Measurements from ENCODE around the gene BUD31. TPM values are rescaled to one million over a fixed set of nuclear protein-coding genes. Genes with fewer than 3 reads are reported as not detected.

BUD31 gene
- total RNA-seq, 1 donor from 2014 or later = 123 TPM

DNA sequence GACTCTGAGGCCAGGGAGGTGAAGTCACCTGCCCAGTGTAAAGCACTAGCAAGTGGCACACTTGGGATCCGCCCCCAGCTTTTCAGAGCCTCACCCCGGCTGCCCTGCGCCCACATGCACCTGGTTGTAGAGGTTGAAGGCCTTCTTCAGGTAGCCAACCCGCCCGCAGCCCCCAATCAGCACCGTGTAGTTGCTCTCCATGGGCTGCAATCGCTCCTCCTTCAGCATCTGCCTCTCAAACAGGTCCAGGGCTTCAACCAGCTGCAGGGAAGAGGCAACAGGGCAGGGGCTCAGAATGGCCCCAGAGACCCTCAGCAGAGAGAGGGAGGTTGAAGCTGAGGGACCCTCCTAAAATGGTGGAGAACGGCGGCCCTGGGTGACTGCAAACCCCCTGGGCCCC, 24.4 kb downstream of the BUD31 start:
- peaks cover 5% of the 10 kb centered on the region for H3K4me1 Mint-ChIP-seq (ENCODE audit: low read depth)
- no peak overlapping the region for H3K4me3 Mint-ChIP-seq (ENCODE audit: low read depth)
- DNase-seq (ENCODE audit: low spot score) = no peak
- no peaks in the 10 kb centered on the region for H3K27me3 Mint-ChIP-seq (ENCODE audit: low read depth)
- H3K27ac Mint-ChIP-seq = no peak overlapping the region
- no peaks in the 10 kb centered on the region for H3K9me3 Mint-ChIP-seq
- H3K36me3 Mint-ChIP-seq (ENCODE audit: low read depth) = peaks cover 34% of the 10 kb centered on the region
- intact Hi-C loops (cut with micrococcal nuclease) = no loop called here

DNA sequence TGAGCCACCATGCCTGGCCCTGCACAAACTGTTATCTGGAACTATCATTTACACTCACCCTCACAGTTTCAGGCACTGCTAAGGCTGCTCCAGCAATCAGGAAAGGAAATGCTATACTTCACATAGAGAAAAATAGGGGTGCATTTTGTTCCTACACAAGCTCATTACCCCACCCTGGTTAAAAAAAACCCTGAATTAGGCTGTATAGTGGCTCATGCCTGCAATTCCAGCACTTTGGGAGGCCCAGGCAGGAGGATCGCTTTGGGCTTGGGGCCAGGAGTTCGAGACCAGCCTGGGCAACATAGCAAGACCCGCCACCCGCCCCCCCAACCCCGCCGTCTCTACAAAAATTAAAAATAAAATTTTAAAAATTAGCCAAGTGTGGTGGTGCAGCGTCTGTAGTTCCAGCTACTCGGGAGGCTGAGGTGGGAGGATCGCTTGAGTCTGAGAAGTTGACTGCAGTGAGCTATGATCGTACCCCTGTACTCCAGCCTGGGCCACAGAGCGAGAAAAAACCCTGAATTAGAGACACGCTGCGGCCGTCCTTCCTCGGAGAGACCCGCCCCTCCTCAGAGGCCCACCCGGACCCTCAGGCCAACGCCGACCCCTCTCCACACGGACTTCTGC, 29.3 kb downstream of the BUD31 start:
- Mint-ChIP-seq H3K27ac (peak overlapping the region; percentile 92), H3K27me3 (ENCODE audit: low read depth) (no peaks in the 10 kb centered on the region), H3K4me3 (ENCODE audit: low read depth) (peak overlapping the region; percentile 99), H3K36me3 (ENCODE audit: low read depth) (peaks cover 36% of the 10 kb centered on the region), H3K4me1 (ENCODE audit: low read depth) (peaks cover 24% of the 10 kb centered on the region), H3K9me3 (no peaks in the 10 kb centered on the region)
- DNase-seq (ENCODE audit: low spot score) = no peak
- intact Hi-C loops (cut with micrococcal nuclease) = loop anchor here (2.0 kb wide), 1 partner anchor 57 kb away; no protein-coding TSS in a partner anchor

DNA sequence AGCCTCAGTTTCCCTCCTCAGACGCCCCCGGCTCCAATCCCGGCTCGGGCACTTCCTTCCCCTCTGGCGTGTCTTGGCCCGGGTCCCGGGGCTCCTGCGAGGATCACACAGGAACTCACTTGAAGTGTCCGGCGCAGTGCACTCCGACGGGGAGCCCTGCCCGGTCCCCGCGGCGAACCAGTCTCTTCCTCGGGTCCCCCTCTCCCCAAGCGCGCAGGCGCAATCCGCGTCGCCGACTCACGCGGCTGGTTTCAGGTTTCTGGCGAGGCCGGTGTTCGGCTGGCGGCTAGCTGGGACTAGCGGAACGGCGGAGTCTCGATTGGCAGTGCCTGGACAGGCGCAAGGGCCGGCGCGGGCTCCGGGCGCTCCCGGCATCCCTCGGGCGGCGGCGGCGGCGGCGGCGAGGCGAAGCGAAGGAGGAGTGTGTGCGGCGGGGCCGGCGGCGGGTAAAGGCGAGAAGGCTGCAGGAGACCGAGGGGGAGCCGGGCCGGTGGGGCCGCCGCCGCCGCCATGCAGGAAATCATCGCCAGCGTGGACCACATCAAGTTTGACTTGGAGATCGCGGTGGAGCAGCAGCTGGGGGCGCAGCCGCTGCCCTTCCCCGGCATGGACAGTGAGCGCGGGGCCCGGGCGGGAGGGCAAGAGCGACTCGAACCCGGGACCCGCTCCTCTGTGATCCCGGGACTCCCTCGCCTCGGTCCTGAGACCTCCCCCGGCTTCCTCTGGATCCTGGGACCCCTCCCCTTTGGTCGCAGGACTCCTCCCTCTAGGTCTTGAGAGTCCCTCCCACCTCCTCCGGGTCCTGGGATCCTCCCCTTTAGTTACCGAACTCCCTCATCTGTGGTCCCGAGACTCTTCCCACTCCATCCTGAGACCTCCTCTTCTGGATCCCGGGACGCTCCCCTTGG, 30.1 kb downstream of the BUD31 start, which contains the start of the genes CPSF4 and PTCD1:
CPSF4 (plus strand) TSS at position 371 of the 908 bp plus-strand sequence; CDS start at position 511, 140 bp downstream.
PTCD1 (minus strand) TSS at position 226 of the 908 bp plus-strand sequence. CDS start 3,556 bp downstream, outside the sequence.
- peak within 1 kb of the TSS; percentile 92 for H3K27ac Mint-ChIP-seq
- no peaks in the 10 kb centered on the region for H3K27me3 Mint-ChIP-seq (ENCODE audit: low read depth)

DNA sequence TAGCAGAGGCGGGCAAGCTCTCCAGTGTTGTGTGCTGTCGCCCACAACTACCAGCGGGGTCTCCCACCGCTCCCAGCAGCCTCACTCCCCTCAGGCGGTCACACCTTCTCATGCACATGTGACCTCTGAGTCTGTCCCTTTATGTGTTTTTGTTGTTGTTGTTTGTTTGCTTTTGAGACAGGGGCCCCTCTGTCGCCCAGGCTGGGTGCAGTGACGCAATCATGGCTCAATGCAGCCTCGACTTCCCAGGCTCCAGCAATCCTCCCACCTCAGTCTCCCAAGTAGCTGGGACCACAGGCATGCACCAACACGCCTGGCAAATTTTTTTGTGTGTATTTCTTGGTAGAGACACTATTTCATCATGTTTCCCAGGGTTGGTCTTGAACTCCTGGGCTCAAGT, 31.4 kb downstream of the BUD31 start:
- Mint-ChIP-seq H3K27ac (no peak overlapping the region), H3K9me3 (no peaks in the 10 kb centered on the region), H3K4me1 (ENCODE audit: low read depth) (peaks cover 24% of the 10 kb centered on the region), H3K36me3 (ENCODE audit: low read depth) (peaks cover 37% of the 10 kb centered on the region), H3K4me3 (ENCODE audit: low read depth) (peak overlapping the region; percentile 99), H3K27me3 (ENCODE audit: low read depth) (no peaks in the 10 kb centered on the region)
- no peak for DNase-seq (ENCODE audit: low spot score)
- intact Hi-C loops (cut with micrococcal nuclease) = no loop called here

More for the DNA sequence above, 30.1 kb downstream of the BUD31 start, which contains the start of the genes CPSF4 and PTCD1:
- H3K4me1 Mint-ChIP-seq (ENCODE audit: low read depth) = peaks cover 24% of the 10 kb centered on the region
- peaks cover 34% of the 10 kb centered on the region for H3K36me3 Mint-ChIP-seq (ENCODE audit: low read depth)
- peak within 1 kb of the TSS; percentile 99 for H3K4me3 Mint-ChIP-seq (ENCODE audit: low read depth)
- DNase-seq (ENCODE audit: low spot score) = peak; percentile 88
- intact Hi-C loops (cut with micrococcal nuclease) = loop anchor here (1.0 to 2.0 kb wide), 3 partner anchors 27 to 58 kb away; partner anchors contain the start of genes ATP5MF, BUD31 and PDAP1
- no peaks in the 10 kb centered on the region for H3K9me3 Mint-ChIP-seq

DNA sequence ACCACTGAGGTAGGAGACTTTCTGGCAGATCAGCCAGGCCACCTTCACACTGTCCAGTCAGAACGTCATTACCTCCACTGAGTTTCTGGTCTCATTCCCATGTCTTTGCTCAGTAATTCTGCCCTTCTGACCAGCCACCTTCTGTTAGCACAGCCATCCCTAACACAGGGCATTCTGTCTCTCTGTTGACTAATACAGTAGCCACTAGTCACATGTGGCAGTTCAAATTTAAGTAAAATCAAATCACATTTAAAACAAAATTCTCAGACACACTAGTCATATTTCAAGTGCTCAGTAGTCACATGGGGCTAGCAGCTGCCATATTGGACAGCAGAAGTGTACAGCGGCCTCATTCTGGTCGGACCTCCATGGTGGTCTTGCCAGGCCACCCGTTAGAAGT, 37.3 kb downstream of the BUD31 start:
- H3K36me3 Mint-ChIP-seq (ENCODE audit: low read depth) = peaks cover 62% of the 10 kb centered on the region

DNA sequence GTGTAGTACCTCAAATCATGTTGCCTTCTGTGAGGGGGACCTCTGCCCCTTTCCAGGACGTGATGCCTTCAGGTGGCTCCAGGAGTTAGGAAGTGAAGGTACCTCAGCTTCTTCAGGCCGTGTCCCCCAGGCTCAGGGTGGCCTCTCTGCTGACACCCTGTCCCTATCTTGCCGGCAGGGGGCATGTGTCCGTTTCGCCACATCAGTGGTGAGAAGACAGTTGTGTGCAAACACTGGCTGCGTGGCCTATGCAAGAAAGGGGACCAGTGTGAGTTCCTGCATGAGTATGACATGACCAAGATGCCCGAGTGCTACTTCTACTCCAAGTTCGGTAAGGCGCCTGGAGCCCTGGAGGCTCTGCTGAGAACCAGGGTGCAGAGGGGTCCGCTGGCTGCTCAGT, 39.2 kb downstream of the BUD31 start:
- no peak overlapping the region for H3K27ac Mint-ChIP-seq
- DNase-seq (ENCODE audit: low spot score) = no peak
- H3K9me3 Mint-ChIP-seq = no peaks in the 10 kb centered on the region
- intact Hi-C loops (cut with micrococcal nuclease) = no loop called here
- H3K36me3 Mint-ChIP-seq (ENCODE audit: low read depth) = peaks cover 64% of the 10 kb centered on the region
- no peaks in the 10 kb centered on the region for H3K4me1 Mint-ChIP-seq (ENCODE audit: low read depth)
- H3K4me3 Mint-ChIP-seq (ENCODE audit: low read depth) = no peak overlapping the region
- no peaks in the 10 kb centered on the region for H3K27me3 Mint-ChIP-seq (ENCODE audit: low read depth)

More for the DNA sequence above, 37.3 kb downstream of the BUD31 start:
- no peak for DNase-seq (ENCODE audit: low spot score)
- intact Hi-C loops (cut with micrococcal nuclease) = no loop called here
- H3K4me1 Mint-ChIP-seq (ENCODE audit: low read depth) = peaks cover 4% of the 10 kb centered on the region
- no peak overlapping the region for H3K27ac Mint-ChIP-seq
- H3K9me3 Mint-ChIP-seq = no peaks in the 10 kb centered on the region
- H3K27me3 Mint-ChIP-seq (ENCODE audit: low read depth) = no peaks in the 10 kb centered on the region
- no peak overlapping the region for H3K4me3 Mint-ChIP-seq (ENCODE audit: low read depth)

DNA sequence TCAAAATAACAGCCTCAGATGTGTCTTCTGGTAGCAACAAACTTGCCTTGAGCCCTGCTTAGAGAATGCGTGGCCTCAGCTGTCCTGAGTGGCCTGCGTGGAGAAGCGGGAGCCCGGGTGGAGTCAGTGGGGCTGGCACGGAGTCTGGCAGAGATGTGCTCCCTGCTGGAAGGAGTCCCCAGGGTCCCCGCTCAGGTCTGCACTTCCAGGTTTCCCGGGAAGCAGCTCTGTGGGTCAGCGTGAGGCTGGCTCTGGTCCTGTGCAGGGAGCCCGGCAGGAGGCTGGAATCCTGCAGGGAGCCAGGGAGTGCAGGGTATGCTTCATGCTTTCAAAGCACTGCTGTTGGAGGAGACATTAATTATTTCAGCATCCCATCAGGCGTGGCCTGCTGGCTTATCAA, 40.1 kb downstream of the BUD31 start:
- no peak overlapping the region for H3K4me3 Mint-ChIP-seq (ENCODE audit: low read depth)
- peaks cover 65% of the 10 kb centered on the region for H3K36me3 Mint-ChIP-seq (ENCODE audit: low read depth)
- intact Hi-C loops (cut with micrococcal nuclease) = no loop called here
- no peaks in the 10 kb centered on the region for H3K4me1 Mint-ChIP-seq (ENCODE audit: low read depth)
- no peaks in the 10 kb centered on the region for H3K27me3 Mint-ChIP-seq (ENCODE audit: low read depth)
- no peak overlapping the region for H3K27ac Mint-ChIP-seq
- no peak for DNase-seq (ENCODE audit: low spot score)
- H3K9me3 Mint-ChIP-seq = no peaks in the 10 kb centered on the region

DNA sequence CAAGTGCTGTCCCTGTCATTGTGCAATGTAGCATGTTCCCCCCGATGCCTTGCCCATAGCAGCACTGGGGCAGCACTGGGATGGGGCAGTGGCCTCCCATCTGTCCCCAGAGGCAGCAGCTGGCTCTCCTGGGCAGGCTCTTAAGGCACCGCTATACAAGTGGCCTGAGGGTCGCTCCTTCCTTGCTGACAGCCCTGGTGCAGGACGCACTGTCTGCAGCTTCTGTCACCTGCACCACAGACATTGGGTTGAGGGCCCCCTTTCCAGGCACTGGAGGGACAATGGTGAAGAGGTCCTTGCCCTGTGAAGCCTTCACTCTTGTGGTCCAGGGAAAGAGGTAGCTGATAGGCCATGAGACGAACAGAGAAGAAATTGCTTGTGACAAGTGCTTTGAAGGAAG, 40.6 kb downstream of the BUD31 start:
- H3K9me3 Mint-ChIP-seq = no peaks in the 10 kb centered on the region
- H3K36me3 Mint-ChIP-seq (ENCODE audit: low read depth) = peaks cover 64% of the 10 kb centered on the region
- no peak overlapping the region for H3K27ac Mint-ChIP-seq
- no peaks in the 10 kb centered on the region for H3K4me1 Mint-ChIP-seq (ENCODE audit: low read depth)
- no peak for DNase-seq (ENCODE audit: low spot score)
- intact Hi-C loops (cut with micrococcal nuclease) = no loop called here
- no peak overlapping the region for H3K4me3 Mint-ChIP-seq (ENCODE audit: low read depth)
- H3K27me3 Mint-ChIP-seq (ENCODE audit: low read depth) = no peaks in the 10 kb centered on the region

DNA sequence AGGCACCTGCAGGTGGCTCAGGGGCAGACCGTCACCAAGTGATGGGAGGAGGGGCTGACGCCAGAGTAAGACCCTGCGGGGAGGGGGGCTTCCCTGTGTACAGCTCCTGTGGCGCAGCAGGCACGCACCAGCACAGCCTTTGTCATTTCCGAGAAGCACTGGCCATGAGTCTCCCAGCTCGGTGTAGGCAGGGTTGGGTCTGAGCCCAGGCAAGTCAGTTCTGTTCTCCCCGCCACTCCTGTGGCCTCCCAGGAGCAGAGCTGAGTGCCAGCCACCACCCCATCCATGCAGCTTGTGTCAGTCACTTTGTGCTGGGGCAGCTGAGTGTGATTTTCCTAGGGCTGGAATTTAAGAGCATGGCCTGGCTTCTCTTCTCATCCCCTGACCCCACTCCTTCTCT, 43.2 kb downstream of the BUD31 start:
- Mint-ChIP-seq H3K4me1 (ENCODE audit: low read depth) (no peaks in the 10 kb centered on the region), H3K9me3 (no peaks in the 10 kb centered on the region), H3K36me3 (ENCODE audit: low read depth) (peaks cover 68% of the 10 kb centered on the region), H3K27me3 (ENCODE audit: low read depth) (no peaks in the 10 kb centered on the region), H3K4me3 (ENCODE audit: low read depth) (no peak overlapping the region), H3K27ac (no peak overlapping the region)
- no peak for DNase-seq (ENCODE audit: low spot score)
- intact Hi-C loops (cut with micrococcal nuclease) = no loop called here

DNA sequence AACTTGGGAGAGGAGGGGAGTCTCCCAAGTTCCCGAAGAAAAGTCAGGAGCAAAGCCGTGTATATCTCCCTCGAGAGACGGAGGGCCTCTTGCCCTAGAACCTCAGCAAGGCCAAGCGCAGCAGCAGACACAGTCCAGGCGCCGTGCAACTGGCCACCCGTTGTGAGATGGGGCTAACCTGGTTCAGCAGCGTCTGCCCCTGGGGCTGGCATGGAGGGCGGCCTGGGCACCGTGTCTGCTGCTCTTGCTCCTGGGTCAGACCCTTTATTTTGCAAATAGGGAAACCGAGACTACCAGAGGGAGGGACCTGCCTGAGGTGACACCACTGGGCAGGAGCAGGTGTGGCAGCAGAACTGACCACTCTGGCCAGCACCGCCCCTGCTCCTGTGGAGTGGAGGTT, 43.8 kb downstream of the BUD31 start:
- Mint-ChIP-seq H3K27ac (no peak overlapping the region), H3K9me3 (no peaks in the 10 kb centered on the region), H3K36me3 (ENCODE audit: low read depth) (peaks cover 71% of the 10 kb centered on the region), H3K27me3 (ENCODE audit: low read depth) (no peaks in the 10 kb centered on the region), H3K4me3 (ENCODE audit: low read depth) (no peak overlapping the region), H3K4me1 (ENCODE audit: low read depth) (no peaks in the 10 kb centered on the region)
- DNase-seq (ENCODE audit: low spot score) = no peak
- intact Hi-C loops (cut with micrococcal nuclease) = no loop called here

DNA sequence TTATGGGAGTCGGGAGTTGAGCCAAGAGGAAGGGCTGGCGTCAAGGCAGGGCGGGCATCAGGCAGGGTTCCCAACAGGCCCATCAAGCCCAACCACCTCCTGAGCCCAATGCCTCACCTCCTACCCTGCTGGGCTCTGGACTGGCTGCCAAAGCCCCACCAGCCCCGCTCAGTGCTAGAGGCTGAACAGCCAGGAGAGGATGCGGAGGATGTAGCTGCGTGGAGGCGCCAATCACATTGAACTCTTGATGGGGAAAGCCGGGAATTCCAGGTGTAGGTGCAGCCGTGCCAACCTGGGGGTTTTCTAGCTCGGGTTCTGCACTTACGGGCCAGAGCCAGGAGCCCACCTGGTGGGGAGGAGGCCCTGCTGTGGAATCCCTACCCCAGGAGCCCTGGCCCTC, 44.3 kb downstream of the BUD31 start:
- H3K4me1 Mint-ChIP-seq (ENCODE audit: low read depth) = no peaks in the 10 kb centered on the region

DNA sequence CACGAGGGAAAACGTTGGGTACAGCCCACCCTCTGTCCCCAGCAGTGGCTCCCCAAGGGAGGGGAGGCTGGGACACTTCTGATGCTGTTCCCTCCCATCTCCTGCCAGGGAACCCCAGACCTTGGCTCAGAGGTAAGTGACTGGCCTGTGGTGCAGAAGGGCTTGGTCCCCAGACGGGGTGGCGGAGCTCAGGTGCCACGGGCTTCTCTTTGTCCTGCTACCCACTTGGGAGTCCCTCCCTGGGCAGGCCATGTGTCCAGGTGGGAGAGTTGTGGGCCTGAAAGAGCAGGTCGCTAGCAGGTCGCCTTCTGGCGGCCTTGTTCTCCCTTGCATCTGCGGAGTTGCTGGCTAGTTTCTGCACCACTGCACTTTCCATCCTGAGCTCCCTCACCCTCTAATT, 47.1 kb downstream of the BUD31 start:
- H3K36me3 Mint-ChIP-seq (ENCODE audit: low read depth) = peaks cover 75% of the 10 kb centered on the region
- no peak overlapping the region for H3K4me3 Mint-ChIP-seq (ENCODE audit: low read depth)
- H3K27me3 Mint-ChIP-seq (ENCODE audit: low read depth) = no peaks in the 10 kb centered on the region
- H3K27ac Mint-ChIP-seq = no peak overlapping the region
- H3K9me3 Mint-ChIP-seq = no peaks in the 10 kb centered on the region
- intact Hi-C loops (cut with micrococcal nuclease) = no loop called here
- DNase-seq (ENCODE audit: low spot score) = no peak
- H3K4me1 Mint-ChIP-seq (ENCODE audit: low read depth) = peaks cover 12% of the 10 kb centered on the region

More for the DNA sequence above, 44.3 kb downstream of the BUD31 start:
- DNase-seq (ENCODE audit: low spot score) = no peak
- Mint-ChIP-seq H3K4me3 (ENCODE audit: low read depth) (no peak overlapping the region), H3K36me3 (ENCODE audit: low read depth) (peaks cover 69% of the 10 kb centered on the region), H3K9me3 (no peaks in the 10 kb centered on the region), H3K27me3 (ENCODE audit: low read depth) (no peaks in the 10 kb centered on the region), H3K27ac (no peak overlapping the region)
- intact Hi-C loops (cut with micrococcal nuclease) = no loop called here

DNA sequence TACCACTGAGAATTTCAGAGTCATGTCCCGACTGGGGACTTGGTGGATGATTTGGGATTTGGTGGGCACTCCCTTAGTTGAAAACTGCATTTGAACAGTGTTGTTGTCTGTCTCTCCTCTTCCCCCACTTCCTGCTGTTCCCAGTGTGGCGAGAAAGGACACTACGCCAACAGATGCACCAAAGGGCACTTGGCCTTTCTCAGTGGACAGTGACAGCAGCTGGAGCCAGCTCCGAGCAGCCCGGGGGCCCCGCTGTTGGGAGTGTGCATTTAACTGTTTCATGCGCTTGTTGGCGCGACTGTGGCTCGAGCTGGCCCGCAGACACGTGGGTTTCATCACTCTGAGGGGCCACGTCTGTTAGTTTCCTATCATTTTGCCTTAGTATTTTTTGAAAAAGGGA, 47.5 kb downstream of the BUD31 start:
- Mint-ChIP-seq H3K4me3 (ENCODE audit: low read depth) (no peak overlapping the region), H3K9me3 (no peaks in the 10 kb centered on the region), H3K36me3 (ENCODE audit: low read depth) (peaks cover 71% of the 10 kb centered on the region), H3K27me3 (ENCODE audit: low read depth) (no peaks in the 10 kb centered on the region), H3K4me1 (ENCODE audit: low read depth) (peaks cover 12% of the 10 kb centered on the region), H3K27ac (no peak overlapping the region)
- DNase-seq (ENCODE audit: low spot score) = no peak
- intact Hi-C loops (cut with micrococcal nuclease) = no loop called here

Measured in activated T-helper 2 cell treated with anti-CD3 and anti-CD28 coated beads, Interferon-gamma antibody, Interleukin-2, Interleukin-4, amounts not matched to agents 10 μg/mL and 5 μg/mL and 100 μg/mL, durations not matched to agents 14 hours and 24 hours and 36 hours (primary cell).